Liver (tissue), 9 donors: Measurements from ENCODE around the gene DBET. TPM values are rescaled to one million over a fixed set of nuclear protein-coding genes. Genes with fewer than 3 reads are reported as not detected.
"Not testable (repeated sequence)": the region's sequence is repeated elsewhere in the genome, so short reads cannot be mapped to it uniquely, and the experiment has no call there.

ENCODE experiments used
- DNase-seq: peaks from one replicate; pipeline ENCODE4 v3.0.0-alpha.2; 2017; ENCODE audit warnings: low spot score
- H3K27ac ChIP-seq, 2 donors: one replicate each; pipeline ENCODE4 v1.7.0; 2013; ENCODE audit warnings: inconsistent platforms in 2 of 2, low read length in 2 of 2, control low read depth in 1 of 2, low read depth in 1 of 2, mild to moderate bottlenecking in 1 of 2
- H3K27me3 ChIP-seq, 4 donors: one replicate each; pipeline versions ENCODE4 v1.6.1 to v1.7.0; 2013; ENCODE audit warnings: low read length in 3 of 4, inconsistent platforms in 1 of 4, mild to moderate bottlenecking in 1 of 4, moderate library complexity in 1 of 4; ENCODE audit not compliant: control insufficient read depth in 4 of 4, insufficient read depth in 4 of 4
- H3K36me3 ChIP-seq, 4 donors: one replicate each; pipeline versions ENCODE4 v1.6.1 to v1.7.0; 2013; ENCODE audit warnings: low read length in 3 of 4, mild to moderate bottlenecking in 3 of 4, low read depth in 1 of 4, moderate library complexity in 1 of 4; ENCODE audit not compliant: control insufficient read depth in 4 of 4, insufficient read depth in 3 of 4
- H3K4me1 ChIP-seq, 4 donors: one replicate each; pipeline versions ENCODE4 v1.6.1 to v1.7.0; 2013; ENCODE audit warnings: low read length in 3 of 4, mild to moderate bottlenecking in 3 of 4, moderate library complexity in 1 of 4; ENCODE audit not compliant: control insufficient read depth in 4 of 4, insufficient read depth in 4 of 4
- H3K4me3 ChIP-seq, 3 donors: one replicate each; pipeline versions ENCODE4 v1.6.1 to v1.7.0; 2013; ENCODE audit warnings: low read length in 3 of 3, control low read depth in 1 of 3, low read depth in 1 of 3, mild to moderate bottlenecking in 1 of 3
- H3K9ac ChIP-seq, 2 donors: one replicate each; pipeline ENCODE4 v1.7.0; 2013; ENCODE audit warnings: low read length in 2 of 2, mild to moderate bottlenecking in 2 of 2, moderate library complexity in 2 of 2, control low read depth in 1 of 2, low read depth in 1 of 2
- H3K9me3 ChIP-seq, 4 donors: one replicate each; pipeline versions ENCODE4 v1.6.1 to v1.7.0; 2013; ENCODE audit warnings: low read length in 3 of 4; ENCODE audit not compliant: control insufficient read depth in 4 of 4
- ATF3 ChIP-seq: IDR thresholded peaks from 2 replicates; pipeline ENCODE4 v1.6.1; 2016; ENCODE audit warnings: antibody characterized with exemption
- EGR1 ChIP-seq, 2 donors: IDR thresholded peaks; 2 replicates each; pipeline ENCODE4 v1.6.1; 2016 to 2018; ENCODE audit warnings: antibody characterized with exemption in 2 of 2, low read depth in 2 of 2
- FOXA1 ChIP-seq: IDR thresholded peaks from 2 replicates; pipeline ENCODE4 v1.6.1; 2016; ENCODE audit warnings: antibody characterized with exemption
- FOXA2 ChIP-seq: IDR thresholded peaks from 2 replicates; pipeline ENCODE4 v1.6.1; 2016; ENCODE audit warnings: antibody characterized with exemption
- GABPA ChIP-seq, 2 donors: IDR thresholded peaks in 1 of 2; conservative IDR thresholded peaks in 1 of 2; 2 replicates each; pipeline ENCODE4 v1.6.1; 2016; ENCODE audit warnings: antibody characterized with exemption in 2 of 2, mild to moderate bottlenecking in 1 of 2, moderate library complexity in 1 of 2
- HNF4A ChIP-seq, 2 donors: conservative IDR thresholded peaks; 2 replicates each; pipeline ENCODE4 v1.6.1; 2016; ENCODE audit warnings: antibody characterized with exemption in 2 of 2, mild to moderate bottlenecking in 2 of 2
- HNF4G ChIP-seq: IDR thresholded peaks from 2 replicates; pipeline ENCODE4 v1.6.1; 2016; ENCODE audit warnings: antibody characterized with exemption
- JUND ChIP-seq, 2 donors: IDR thresholded peaks; 2 replicates each; pipeline ENCODE4 v1.6.1; 2016; ENCODE audit warnings: antibody characterized with exemption in 2 of 2
- MAX ChIP-seq: IDR thresholded peaks from 2 replicates; pipeline ENCODE4 v1.6.1; 2016; ENCODE audit warnings: antibody characterized with exemption
- NR2F2 ChIP-seq: IDR thresholded peaks from 2 replicates; pipeline ENCODE4 v1.6.1; 2016; ENCODE audit warnings: antibody characterized with exemption
- RAD21 ChIP-seq, 2 donors: IDR thresholded peaks; 2 replicates each; pipeline ENCODE4 v1.6.1; 2016; ENCODE audit warnings: antibody characterized with exemption in 2 of 2, mild to moderate bottlenecking in 2 of 2
- REST ChIP-seq: IDR thresholded peaks from 2 replicates; pipeline ENCODE4 v1.6.1; 2016; ENCODE audit warnings: antibody characterized with exemption, mild to moderate bottlenecking
- RXRA ChIP-seq, 2 donors: IDR thresholded peaks; 2 replicates each; pipeline ENCODE4 v1.6.1; 2017 to 2018; ENCODE audit warnings: antibody characterized with exemption in 2 of 2, mild to moderate bottlenecking in 1 of 2
- SP1 ChIP-seq: IDR thresholded peaks from 2 replicates; pipeline ENCODE4 v1.6.1; 2018; ENCODE audit warnings: antibody characterized with exemption, mild to moderate bottlenecking
- TAF1 ChIP-seq: conservative IDR thresholded peaks from 2 replicates; pipeline ENCODE4 v1.6.1; 2016; ENCODE audit warnings: antibody characterized with exemption, mild to moderate bottlenecking
- YY1 ChIP-seq: IDR thresholded peaks from 2 replicates; pipeline ENCODE4 v1.6.1; 2016; ENCODE audit warnings: antibody characterized with exemption, mild to moderate bottlenecking
- WGBS: extraction: QIAGEN DNeasy Blood & Tissue Kit; methylation state at CpG from one replicate; pipeline ENCODE4 v1.1.7; 2013; 5-methylcytosine and 5-hydroxymethylcytosine counted together
- polyA plus RNA-seq, 2 donors: library from polyadenylated mRNA; stranded (reverse) in 1 of 2; unstranded in 1 of 2; fragments of 200-250 nt in 1 of 2; fragments of >200 nt in 1 of 2; fragmentation: Nextera tagmentation in 1 of 2; extraction: Ambion mirVana in 1 of 2; gene quantifications; one replicate each; pipeline versions ENCODE4 v1.2.1 to v1.2.3, GENCODE V29; 2013 to 2015
- total RNA-seq, 2 donors: library from RNA; depleted of rRNA; stranded (reverse); fragments of >200 nt; gene quantifications; one replicate each; pipeline ENCODE4 v1.2.3, GENCODE V29; 2014
- TF ChIP-seq, protein P1 (sequence below): fragments of 150-350 bp; IDR thresholded peaks from 2 replicates; pipeline ENCODE4 v1.5.1; 2017; ENCODE audit warnings: improper control_type of control experiment, low read depth, low read length; ENCODE audit not compliant: missing input control
- donor health status: healthy.
- donor health status: healthy.
- donor health status: healthy.
- donor health status: healthy.
- donor health status: healthy.

DBET gene
- total and polyA plus RNA-seq, 4 donors, result not detected

DNA sequence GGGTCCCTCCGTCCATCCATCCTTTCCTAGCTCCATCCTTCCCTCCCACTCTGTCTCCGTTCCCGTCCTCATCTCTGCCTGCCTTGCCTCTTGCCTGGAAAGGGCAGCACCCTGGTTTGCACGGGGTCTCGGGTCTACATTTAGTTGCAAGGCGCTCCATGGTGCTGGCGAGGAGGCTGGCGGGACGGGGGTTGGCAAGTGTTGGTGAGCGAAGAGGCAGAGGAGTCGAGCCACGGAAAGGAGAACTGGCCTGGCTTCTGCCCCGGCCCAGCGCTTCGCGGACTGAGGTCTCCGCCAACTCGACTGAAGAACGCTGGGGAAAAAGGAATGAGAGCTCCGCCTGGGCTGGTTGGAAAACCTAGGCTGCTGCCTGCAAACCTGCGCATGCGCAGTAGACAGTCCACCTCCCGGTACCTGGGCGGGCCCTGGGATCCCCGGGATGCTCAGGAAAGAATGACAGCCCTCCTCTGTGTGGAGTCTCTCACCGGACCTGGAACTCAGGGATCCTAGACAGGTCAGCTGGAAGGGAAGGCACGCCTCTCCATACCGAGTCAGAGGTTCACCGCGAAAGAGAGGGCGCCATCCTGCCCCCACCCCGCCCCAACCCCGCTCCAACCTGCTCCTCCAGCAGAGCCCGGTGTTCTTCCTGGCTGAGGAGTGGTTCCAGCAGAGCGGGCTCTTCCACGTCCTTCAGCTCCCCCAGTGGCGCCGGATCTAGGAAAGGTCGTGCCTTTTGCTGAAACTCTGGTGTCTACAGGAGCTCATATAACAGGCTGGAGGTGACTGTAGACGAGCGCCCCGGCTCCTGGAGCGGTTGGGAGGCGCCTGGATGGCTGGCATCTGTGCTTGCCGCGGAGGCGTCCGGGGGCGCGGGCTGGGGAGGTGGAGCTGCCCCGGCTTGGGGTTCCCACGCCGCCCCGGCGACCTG, 43.2 kb upstream of the DBET start:
- Histone ChIP-seq H3K9ac (no peak overlapping the region), H3K4me3 (no peak overlapping the region), H3K9me3 (no peaks in the 10 kb centered on the region), H3K4me1 (peaks cover 2 to 9% (median 6%) of the 10 kb centered on the region in 4 donors), H3K27me3 (peaks cover 0 to 17% (median 7%) of the 10 kb centered on the region in 4 donors), H3K27ac (no peak overlapping the region), H3K36me3 (no peaks in the 10 kb centered on the region)
- WGBS, result 10% methylated on average over 51 of the region's 55 CpGs
- no peak for TF ChIP-seq FOXA1
- TF ChIP-seq REST, result no peak
- no peak for TF ChIP-seq SP1
- TF ChIP-seq ATF3, result no peak
- TF ChIP-seq, protein P1, sequence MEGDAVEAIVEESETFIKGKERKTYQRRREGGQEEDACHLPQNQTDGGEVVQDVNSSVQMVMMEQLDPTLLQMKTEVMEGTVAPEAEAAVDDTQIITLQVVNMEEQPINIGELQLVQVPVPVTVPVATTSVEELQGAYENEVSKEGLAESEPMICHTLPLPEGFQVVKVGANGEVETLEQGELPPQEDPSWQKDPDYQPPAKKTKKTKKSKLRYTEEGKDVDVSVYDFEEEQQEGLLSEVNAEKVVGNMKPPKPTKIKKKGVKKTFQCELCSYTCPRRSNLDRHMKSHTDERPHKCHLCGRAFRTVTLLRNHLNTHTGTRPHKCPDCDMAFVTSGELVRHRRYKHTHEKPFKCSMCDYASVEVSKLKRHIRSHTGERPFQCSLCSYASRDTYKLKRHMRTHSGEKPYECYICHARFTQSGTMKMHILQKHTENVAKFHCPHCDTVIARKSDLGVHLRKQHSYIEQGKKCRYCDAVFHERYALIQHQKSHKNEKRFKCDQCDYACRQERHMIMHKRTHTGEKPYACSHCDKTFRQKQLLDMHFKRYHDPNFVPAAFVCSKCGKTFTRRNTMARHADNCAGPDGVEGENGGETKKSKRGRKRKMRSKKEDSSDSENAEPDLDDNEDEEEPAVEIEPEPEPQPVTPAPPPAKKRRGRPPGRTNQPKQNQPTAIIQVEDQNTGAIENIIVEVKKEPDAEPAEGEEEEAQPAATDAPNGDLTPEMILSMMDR, result no peak
- TF ChIP-seq JUND (IDR thresholded peaks at IDR 0.05), result no peak
- TF ChIP-seq RAD21 (IDR thresholded peaks at IDR 0.05), result no peak
- TF ChIP-seq TAF1, result no peak
- TF ChIP-seq MAX, result no peak
- TF ChIP-seq EGR1 (IDR thresholded peaks at IDR 0.05; ENCODE audit: low read depth in 2 of 2), result no peak
- no peak for TF ChIP-seq NR2F2
- no peak for TF ChIP-seq YY1
- TF ChIP-seq HNF4A (conservative IDR thresholded peaks at IDR 0.05), result no peak
- TF ChIP-seq RXRA (IDR thresholded peaks at IDR 0.05), result no peak
- TF ChIP-seq FOXA2, result no peak
- TF ChIP-seq HNF4G, result no peak
- TF ChIP-seq GABPA (IDR thresholded peaks at IDR 0.05 in 1 of 2, conservative IDR thresholded peaks at IDR 0.05 in 1 of 2), result no peak
- no peak for DNase-seq

DNA sequence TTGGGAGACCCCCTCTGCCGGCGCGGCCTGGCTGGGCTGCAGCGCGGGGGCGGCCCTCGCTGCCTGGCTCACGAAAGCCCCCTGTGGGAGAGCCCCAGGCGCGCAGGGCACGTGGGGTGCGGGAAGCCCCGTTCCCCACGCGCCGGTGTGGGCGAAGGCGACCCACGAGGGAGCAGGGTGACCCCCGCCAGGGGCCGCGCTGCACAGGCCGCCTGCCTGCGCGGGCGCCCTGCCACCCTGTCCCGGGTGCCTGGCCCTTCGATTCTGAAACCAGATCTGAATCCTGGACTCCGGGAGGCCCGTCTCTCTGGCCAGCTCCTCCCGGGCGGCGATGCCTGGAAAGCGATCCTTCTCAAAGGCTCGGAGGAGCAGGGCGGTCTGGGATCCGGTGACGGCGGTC, 42.3 kb upstream of the DBET start:
- not testable (repeated sequence) for H3K27ac ChIP-seq, H3K4me1 ChIP-seq, H3K36me3 ChIP-seq, H3K9ac ChIP-seq, DNase-seq, H3K9me3 ChIP-seq, H3K4me3 ChIP-seq
- peaks cover 0 to 14% (median 3%) of the 10 kb centered on the region in 4 donors for H3K27me3 ChIP-seq
- WGBS, result 41% methylated on average over 17 of the region's 39 CpGs

DNA sequence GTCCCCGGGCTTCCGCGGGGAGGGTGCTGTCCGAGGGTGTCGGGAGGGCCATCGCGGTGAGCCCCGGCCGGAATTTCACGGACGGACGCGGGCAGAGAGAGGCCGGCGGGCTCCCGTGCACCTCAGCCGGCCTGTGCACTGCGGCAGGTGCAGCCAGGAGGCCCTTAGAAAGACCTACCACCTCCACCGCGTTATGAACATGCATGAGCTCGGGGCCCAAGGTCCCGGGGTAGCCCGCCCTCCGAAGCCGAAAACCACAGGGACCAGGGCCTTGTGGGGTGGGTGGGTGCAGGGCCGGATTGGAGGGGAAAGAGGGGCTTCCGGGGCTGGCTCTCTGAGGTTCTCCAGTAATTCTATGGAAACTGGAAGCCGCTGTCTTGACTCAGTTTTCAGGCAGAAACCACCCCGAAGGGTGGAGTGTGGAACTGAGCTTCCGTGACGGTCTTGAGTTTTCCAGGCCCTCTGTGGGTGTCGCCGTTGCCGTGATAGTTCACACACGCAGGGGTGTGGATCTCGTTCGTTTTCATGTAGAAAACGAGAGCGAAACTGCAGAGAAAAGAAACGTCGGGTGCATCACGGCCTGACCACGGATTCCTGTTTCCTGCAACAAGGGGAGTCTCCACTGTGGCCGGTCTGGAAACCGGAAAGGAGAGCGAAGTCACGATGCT, 41.6 kb upstream of the DBET start:
- WGBS, result 23% methylated on average over 38 of the region's 47 CpGs
- H3K27me3 ChIP-seq, H3K4me1 ChIP-seq, H3K36me3 ChIP-seq, H3K9me3 ChIP-seq, H3K9ac ChIP-seq, DNase-seq, H3K27ac ChIP-seq: not testable (repeated sequence)
- peak overlapping the region in 1 of 3 donors; percentile 14 for H3K4me3 ChIP-seq

DNA sequence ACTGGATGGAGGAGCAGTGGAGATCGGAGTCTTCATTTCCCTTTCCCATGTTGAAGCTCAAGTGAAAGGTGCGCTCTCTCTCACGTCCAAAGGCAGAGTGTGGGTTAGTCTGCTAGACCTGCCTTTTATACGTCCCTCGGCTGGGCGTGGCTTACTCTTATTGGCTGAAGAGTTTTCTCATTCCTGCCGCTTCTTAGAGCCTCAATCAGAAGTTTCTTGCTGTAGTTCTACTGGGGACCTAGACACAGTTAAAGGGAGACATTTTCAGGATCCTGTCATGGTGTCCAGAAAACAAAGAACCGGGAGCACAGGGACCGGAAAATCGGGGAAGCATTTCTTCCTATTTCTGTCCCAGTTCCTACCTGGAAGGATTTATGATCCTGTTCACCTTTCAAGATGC, 37.1 kb upstream of the DBET start, which contains the start of gene FRG2:
Gene FRG2 (minus strand): TSS at position 101 of the 400 bp plus-strand sequence. CDS start 52 bp downstream, at position 49.
- H3K4me1 ChIP-seq, H3K36me3 ChIP-seq, H3K4me3 ChIP-seq, DNase-seq, H3K9ac ChIP-seq, H3K9me3 ChIP-seq, H3K27ac ChIP-seq, H3K27me3 ChIP-seq: not testable (repeated sequence)
- WGBS, result 67% methylated on average over 3 of the region's 10 CpGs
